ENCODE results near the gene SMIM44. TPM values are rescaled to one million over a fixed set of nuclear protein-coding genes. Genes with fewer than 3 reads are reported as not detected.

The SMIM44 gene
- total RNA-seq, 1 donor from 2014 or later: not detected

DNA sequence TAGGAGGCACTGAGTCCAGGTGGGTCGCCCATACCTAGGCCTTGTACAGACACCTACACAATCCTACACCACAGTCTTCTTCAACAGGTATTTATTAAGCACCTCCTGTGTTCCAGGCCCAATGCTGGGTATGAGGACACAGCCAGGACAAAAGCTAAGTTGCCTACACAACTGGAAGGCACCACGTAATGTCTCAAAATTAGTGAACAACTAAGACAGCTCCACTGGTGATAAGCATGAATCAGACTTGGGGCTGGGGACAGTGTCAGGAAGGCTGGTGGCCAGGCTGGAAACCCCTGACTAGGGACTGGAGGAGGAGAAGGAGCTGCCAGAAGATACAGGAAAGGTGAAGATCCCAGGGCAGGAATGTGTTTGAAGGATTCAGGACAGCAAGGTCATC lies 5.3 kb downstream of the SMIM44 start:
- Histone ChIP-seq H3K4me1 (no peaks in the 10 kb centered on the region), H3K27me3 (peaks cover 31% of the 10 kb centered on the region), H3K4me3 (no peak overlapping the region), H3K9me3 (no peaks in the 10 kb centered on the region), H3K36me3 (no peaks in the 10 kb centered on the region), H3K27ac (no peak overlapping the region)
- no peak for DNase-seq
- ATAC-seq: no peak
- TF ChIP-seq, protein P1, sequence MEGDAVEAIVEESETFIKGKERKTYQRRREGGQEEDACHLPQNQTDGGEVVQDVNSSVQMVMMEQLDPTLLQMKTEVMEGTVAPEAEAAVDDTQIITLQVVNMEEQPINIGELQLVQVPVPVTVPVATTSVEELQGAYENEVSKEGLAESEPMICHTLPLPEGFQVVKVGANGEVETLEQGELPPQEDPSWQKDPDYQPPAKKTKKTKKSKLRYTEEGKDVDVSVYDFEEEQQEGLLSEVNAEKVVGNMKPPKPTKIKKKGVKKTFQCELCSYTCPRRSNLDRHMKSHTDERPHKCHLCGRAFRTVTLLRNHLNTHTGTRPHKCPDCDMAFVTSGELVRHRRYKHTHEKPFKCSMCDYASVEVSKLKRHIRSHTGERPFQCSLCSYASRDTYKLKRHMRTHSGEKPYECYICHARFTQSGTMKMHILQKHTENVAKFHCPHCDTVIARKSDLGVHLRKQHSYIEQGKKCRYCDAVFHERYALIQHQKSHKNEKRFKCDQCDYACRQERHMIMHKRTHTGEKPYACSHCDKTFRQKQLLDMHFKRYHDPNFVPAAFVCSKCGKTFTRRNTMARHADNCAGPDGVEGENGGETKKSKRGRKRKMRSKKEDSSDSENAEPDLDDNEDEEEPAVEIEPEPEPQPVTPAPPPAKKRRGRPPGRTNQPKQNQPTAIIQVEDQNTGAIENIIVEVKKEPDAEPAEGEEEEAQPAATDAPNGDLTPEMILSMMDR (IDR thresholded peaks at IDR 0.05): no peak
- intact Hi-C loops (cut with DNase I): loop anchor here (5.0 kb wide), 1 partner anchor 156 kb away; no protein-coding TSS in a partner anchor

DNA sequence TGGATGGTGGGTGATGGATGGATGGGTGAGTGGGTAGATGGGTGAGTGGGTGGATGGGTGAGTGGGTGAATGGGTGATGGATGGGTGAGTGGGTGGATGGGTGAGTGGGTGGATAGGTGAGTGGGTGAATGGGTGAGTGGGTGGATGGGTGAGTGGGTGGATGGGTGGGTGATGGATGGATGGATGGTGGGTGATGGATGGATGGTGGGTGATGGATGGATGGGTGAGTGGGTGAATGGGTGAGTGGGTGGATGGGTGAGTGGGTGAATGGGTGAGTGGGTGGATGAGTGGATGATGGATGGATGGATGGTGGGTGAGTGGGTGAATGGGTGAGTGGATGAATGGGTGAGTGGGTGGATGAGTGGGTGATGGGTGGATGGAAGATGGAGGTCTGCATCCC lies 5.7 kb downstream of the SMIM44 start:
- Histone ChIP-seq H3K4me3 (no peak overlapping the region), H3K4me1 (no peaks in the 10 kb centered on the region), H3K27ac (no peak overlapping the region), H3K36me3 (no peaks in the 10 kb centered on the region), H3K9me3 (no peaks in the 10 kb centered on the region), H3K27me3 (peaks cover 27% of the 10 kb centered on the region)
- TF ChIP-seq, protein P1 (IDR thresholded peaks at IDR 0.05): no peak
- ATAC-seq: no peak
- intact Hi-C loops (cut with DNase I): loop anchor here (5.0 kb wide), 1 partner anchor 155 kb away; no protein-coding TSS in a partner anchor
- no peak for DNase-seq

DNA sequence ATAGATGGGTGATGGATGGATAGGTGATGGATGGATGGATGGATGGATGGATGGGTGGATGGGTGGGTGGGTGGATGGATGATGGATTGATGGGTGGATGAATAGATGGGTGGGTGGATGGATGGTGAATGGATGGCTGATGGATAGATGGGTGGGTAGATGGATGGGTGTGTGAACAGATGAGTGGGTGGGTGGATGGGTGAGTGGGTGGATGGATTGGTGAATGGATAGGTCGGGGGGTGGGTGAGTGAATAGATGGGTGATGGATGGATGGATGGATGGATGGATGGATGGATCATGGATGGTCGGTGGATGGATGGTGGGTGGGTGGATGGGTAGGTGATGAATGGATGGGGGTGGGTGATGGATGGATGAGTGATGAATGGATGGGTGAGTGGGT lies 6.4 kb downstream of the SMIM44 start:
- TF ChIP-seq, protein P1 (IDR thresholded peaks at IDR 0.05): no peak
- DNase-seq (no peak), ATAC-seq (no peak)
- peaks cover 20% of the 10 kb centered on the region for H3K27me3 ChIP-seq
- no peaks in the 10 kb centered on the region for H3K9me3 ChIP-seq
- H3K4me3 ChIP-seq: no peak overlapping the region
- no peak overlapping the region for H3K27ac ChIP-seq
- no peaks in the 10 kb centered on the region for H3K4me1 ChIP-seq
- H3K36me3 ChIP-seq: no peaks in the 10 kb centered on the region
- intact Hi-C loops (cut with DNase I): loop anchor here (5.0 kb wide), 1 partner anchor 155 kb away; no protein-coding TSS in a partner anchor

DNA sequence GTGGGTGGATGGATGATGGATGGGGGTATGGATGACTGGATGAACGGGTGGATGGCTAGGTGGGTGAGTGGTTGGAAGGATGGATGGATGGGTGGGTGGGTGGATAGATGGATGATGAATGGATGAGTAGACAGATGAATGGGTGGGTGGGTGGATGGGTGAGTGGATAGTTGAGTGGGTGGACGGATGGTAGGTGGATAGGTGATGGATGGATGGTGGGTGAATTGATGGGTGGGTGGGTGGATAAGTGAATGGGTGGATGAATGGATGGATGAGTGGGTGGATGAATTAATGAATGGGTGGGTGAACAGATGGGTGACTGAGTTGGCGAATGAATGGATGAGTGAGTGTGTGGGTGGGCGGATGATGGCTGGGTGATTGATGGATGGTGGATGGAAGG lies 7.8 kb downstream of the SMIM44 start:
- ATAC-seq (no peak), DNase-seq (no peak)
- H3K36me3 ChIP-seq: no peaks in the 10 kb centered on the region
- intact Hi-C loops (cut with DNase I): loop anchor here (5.0 kb wide), 1 partner anchor 153 kb away; no protein-coding TSS in a partner anchor
- H3K27ac ChIP-seq: no peak overlapping the region
- TF ChIP-seq, protein P1 (IDR thresholded peaks at IDR 0.05): no peak
- H3K4me3 ChIP-seq: no peak overlapping the region
- no peaks in the 10 kb centered on the region for H3K9me3 ChIP-seq
- peaks cover 6% of the 10 kb centered on the region for H3K27me3 ChIP-seq
- no peaks in the 10 kb centered on the region for H3K4me1 ChIP-seq

DNA sequence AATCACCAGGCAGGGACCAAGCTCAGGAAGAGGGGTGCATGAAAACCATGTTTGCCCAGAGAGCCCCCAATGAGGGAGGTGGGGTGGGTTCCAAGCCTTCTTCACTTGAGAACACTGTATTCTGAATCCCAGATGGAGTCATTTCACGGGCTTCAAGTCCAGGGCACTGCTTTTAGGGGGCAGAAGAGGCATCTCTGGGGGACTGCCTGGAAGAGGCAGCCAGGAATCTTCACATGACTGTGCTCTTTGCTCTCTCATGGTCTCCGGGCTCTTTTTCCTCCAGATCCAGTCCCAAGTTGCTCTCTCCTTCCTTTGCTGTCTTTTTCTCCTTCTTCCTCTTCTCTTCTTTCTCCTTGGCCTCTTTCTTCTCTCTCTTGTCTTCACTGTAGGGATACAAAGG lies 8.6 kb downstream of the SMIM44 start:
- H3K36me3 ChIP-seq: no peaks in the 10 kb centered on the region
- ATAC-seq (no peak), DNase-seq (no peak)
- intact Hi-C loops (cut with DNase I): loop anchor here (5.0 kb wide), 1 partner anchor 152 kb away; no protein-coding TSS in a partner anchor
- H3K4me1 ChIP-seq: no peaks in the 10 kb centered on the region
- TF ChIP-seq, protein P1 (IDR thresholded peaks at IDR 0.05): no peak
- H3K4me3 ChIP-seq: no peak overlapping the region
- H3K27me3 ChIP-seq: no peaks in the 10 kb centered on the region
- no peak overlapping the region for H3K27ac ChIP-seq
- no peaks in the 10 kb centered on the region for H3K9me3 ChIP-seq

DNA sequence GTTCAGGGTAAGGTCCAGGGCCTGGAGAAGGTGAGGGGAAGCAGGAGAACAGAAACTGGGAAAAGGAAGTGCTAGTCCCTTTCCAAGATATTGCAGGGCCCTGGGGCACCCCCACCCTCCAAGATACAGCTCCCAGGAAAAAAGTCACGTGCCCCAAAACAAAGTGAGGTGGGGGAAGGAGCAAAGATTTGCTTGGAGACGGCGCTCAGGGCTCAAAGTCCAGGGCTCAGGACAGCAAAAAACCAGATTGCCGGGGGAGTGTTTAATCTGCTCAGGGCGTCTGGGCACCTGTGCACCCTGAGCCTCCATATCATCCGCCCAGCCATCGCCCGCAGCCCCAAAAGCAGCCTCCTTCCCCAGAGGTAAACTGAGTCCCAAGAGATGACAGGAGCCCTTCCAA lies 9.2 kb downstream of the SMIM44 start:
- H3K4me3 ChIP-seq: no peak overlapping the region
- ATAC-seq (no peak), DNase-seq (no peak)
- no peak overlapping the region for H3K27ac ChIP-seq
- H3K4me1 ChIP-seq: no peaks in the 10 kb centered on the region
- intact Hi-C loops (cut with DNase I): no loop called here
- no peaks in the 10 kb centered on the region for H3K27me3 ChIP-seq
- no peaks in the 10 kb centered on the region for H3K9me3 ChIP-seq
- no peaks in the 10 kb centered on the region for H3K36me3 ChIP-seq
- TF ChIP-seq, protein P1 (IDR thresholded peaks at IDR 0.05): no peak
